GM21529 (cell line): ENCODE data around the gene PITPNB.

Source experiments
- ATAC-seq: cut with Tn5 transposase; IDR thresholded peaks from one replicate; pipeline ENCODE4 v1.9.1; 2021; ENCODE audit not compliant: unreplicated experiment

PITPNB gene

DNA sequence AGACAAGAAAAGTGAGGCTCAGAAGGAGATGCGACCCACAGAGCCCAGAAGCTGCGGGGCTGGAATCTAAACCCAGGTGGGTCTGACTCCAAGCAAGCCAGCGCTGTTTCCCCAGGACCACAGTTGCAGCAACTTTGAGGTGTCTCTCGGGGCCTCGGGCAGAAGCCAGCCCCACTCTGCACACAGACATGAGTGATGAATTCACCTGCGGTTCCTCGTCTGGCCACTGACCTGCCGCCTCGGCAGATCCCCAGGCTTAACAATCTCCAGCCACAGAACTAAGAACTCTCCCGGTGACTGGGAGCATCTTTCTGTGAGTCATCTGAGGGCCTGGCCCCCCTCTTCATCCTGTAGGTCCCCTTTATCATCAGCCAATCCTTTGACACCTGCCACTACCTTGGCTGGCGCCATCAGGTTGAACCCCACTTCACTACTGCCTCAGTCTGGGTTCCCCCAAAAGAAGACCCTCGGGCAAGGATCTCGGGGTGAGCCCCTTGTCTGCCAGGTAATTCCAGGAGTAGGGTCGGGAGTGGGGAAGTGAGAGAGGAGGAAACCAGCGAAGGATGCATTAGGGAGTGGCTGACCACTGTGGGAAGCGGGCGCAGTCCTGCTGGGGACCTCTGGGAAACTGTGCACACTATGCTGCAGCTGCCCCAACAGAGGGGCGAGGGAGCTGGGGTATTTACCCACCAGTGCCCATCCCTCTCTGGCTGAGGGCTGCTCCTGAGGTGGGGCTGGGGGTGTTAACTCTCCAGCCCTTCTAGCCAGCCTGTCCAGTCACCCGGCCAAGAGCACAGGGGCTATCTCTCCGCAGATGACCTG lies 84.5 kb downstream of the PITPNB start:
- no peak for ATAC-seq

- ATAC-seq, result no peak
Observed at GRCh38 chr22:27833803-27834202, 85.3 kb downstream of the PITPNB start.

GRCh38 chr22:27832606-27833005 lies 86.5 kb downstream of the PITPNB start:
- no peak for ATAC-seq

DNA sequence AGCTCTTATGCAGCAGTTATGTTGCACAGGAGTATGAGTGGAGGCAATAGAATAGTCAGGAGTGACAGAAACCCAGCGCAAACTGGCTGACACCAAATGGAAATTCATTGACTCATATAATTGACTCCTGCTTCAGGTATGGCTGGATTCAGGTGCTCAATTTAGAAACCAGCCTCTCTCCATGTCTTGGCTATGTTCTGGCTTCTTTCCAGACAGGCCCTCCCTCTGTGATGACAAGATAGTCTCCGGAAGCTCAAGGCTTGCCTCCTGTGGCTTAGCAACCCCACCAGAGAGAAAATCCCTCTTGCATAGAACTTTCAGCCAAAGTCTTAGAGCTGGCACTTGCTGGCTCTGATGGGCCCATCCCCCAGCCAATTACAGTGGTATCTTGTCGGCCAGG lies 89.4 kb downstream of the PITPNB start:
- no peak for ATAC-seq

DNA sequence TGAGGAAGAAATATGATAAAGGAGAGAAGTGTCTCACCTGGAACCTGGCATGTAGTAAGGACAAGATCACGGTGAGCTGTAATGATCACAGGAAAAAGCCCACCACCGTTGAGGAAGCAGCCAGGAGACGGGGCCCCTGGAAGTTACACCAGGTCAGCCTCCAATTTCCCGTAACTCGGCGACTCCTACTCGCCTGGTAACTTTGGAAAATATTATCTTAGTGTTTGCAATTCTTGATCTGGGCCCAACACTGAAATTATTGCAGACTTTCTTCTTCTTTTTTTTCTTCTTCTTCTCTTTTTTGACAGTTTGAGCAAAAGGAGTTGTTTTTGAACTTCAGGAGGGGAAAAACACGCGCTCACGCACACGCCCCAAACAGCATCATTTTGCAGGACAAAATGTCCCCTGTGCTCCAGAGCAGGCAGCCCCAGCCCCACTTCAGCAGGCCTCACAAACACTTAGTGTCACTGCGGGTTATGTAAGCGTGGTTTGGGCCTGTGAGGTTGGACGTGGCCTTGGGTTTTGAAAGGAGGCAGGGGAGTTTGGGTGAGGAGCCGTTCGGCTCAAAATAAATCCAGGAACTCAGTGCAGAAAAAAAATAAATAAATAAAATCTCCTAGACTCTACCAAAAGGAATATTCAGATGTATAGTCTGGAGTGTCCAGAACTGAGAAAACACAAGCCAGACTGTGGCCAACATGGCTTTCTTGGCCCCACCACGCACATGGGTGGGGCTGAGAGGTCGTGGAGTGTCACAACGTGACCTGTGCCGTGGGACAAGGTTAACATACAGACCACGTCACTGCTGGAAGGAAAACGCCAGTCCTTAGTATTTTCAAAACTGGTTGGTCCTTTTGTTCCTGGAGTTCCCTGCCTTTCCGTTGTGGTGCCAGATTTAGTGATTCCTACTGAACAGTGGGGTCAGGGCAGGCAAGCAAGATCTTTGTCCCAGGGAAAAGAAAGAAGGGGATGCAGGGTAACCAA lies 91.2 kb downstream of the PITPNB start:
- no peak for ATAC-seq

GRCh38 chr22:27825174-27825573 lies 93.9 kb downstream of the PITPNB start:
- ATAC-seq, result no peak

- ATAC-seq, result no peak
Observed at GRCh38 chr22:27823221-27823620, 95.8 kb downstream of the PITPNB start.

GRCh38 chr22:27820896-27821866 lies 97.9 kb downstream of the PITPNB start:
- no peak for ATAC-seq

DNA sequence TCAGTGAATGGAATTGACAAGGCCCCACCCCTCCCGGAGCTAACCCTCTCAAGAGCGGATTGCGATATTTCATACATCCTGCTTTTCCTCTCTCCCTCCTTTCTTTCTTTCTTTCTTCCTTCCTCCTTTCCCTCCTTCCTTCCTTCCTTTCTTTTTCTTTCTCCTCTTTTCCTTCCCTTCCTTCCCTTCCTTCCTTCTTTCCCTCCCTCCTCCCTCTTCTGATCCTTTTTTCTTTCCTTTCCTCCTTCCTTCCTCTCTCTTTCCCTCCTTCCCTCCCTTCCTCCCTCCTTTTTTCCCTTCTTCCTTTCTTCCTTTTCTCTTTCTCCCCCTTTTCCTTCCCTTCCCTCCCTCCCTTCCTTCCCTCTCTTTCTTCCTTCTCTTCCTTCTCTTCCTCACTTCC lies 102.5 kb downstream of the PITPNB start:
- no peak for ATAC-seq

DNA sequence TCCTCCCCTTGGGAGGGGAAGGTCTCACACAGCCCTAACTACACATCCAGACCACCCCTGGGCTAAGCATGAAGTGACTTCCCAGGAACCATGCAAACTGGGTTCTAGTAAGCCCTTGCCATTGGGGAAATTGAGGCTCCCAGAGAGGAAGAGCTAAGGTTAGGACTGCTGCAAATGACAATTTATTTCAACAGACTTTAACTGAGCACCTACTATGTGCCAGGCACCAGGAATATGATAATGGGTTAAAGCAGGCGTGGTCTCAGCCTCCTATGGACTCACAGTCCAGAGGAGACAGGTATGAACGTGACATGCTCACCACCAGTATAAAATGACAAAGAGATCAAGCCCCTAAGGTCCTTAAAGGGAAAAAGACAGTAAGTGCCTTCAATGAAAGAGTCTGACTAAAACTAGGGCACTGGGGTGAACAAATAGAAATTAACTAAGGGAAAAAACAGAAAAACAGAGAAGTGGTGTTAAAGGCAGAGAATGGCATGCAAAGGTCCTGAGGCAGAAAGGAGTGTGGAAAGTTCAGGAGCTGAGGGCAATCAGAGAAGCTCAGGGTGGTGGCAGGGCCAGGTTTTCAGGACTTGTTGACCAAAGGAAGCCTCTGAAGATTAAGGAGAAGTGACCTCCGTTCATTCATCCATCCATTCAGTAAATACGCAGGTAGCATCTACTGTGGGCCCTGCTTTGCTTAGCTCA lies 103.1 kb downstream of the PITPNB start:
- ATAC-seq, result no peak

DNA sequence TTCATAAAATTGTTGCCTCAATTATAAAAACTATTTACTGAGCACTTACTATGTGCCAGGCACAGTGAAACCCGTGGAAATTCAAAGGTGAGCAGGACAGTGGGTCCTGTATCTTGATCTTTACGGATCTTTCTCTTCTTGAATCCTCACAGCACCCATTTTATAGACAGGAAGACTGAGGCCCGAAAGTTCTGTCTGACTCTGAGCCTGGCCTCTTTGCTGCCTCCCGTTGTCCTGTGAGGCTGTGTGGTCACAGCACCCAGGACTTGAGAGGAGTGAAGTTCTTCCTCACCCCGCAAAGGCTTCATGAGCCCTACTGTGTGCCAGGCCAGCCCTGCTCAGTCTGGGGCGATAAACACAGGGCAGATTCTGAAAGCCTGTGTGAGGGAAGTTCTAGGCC lies 104.1 kb downstream of the PITPNB start:
- ATAC-seq, result no peak

GRCh38 chr22:27811778-27812177 lies 107.3 kb downstream of the PITPNB start:
- no peak for ATAC-seq

- ATAC-seq, result no peak
Observed at GRCh38 chr22:27810609-27811151, 108.4 kb downstream of the PITPNB start.

GRCh38 chr22:27809700-27810608 lies 109.1 kb downstream of the PITPNB start:
- ATAC-seq, result no peak

GRCh38 chr22:27809226-27809603 lies 109.8 kb downstream of the PITPNB start:
- no peak for ATAC-seq

GRCh38 chr22:27808451-27809225 lies 110.4 kb downstream of the PITPNB start:
- no peak for ATAC-seq

GRCh38 chr22:27805841-27806240 lies 113.2 kb downstream of the PITPNB start:
- no peak for ATAC-seq
